Adrenal gland (tissue), 12 donors: ENCODE measurements around the gene STAB2. TPM values are rescaled to one million over a fixed set of nuclear protein-coding genes. Genes with fewer than 3 reads are reported as not detected.
"Not testable (repeated sequence)": the region's sequence is repeated elsewhere in the genome, so short reads cannot be mapped to it uniquely, and the experiment has no call there.

Source experiments
- DNase-seq, 7 donors: peaks; one replicate each; pipeline ENCODE4 v3.0.0-alpha.2; 2019 to 2020
- H3K27ac ChIP-seq, 5 donors: fragments of 200-600 bp; sonication (generic) in 4 of 5; 1 replicate in 3 of 5; 2 replicates in 2 of 5; pipeline versions ENCODE4 v1.5.1 to v1.8.0; 2016 to 2020; ENCODE audit warnings: mild to moderate bottlenecking in 1 of 5
- H3K27me3 ChIP-seq: fragments of 200-600 bp; 2 replicates; pipeline ENCODE4 v1.8.0; 2021
- H3K36me3 ChIP-seq, 2 donors: fragments of 200-600 bp; replicated peaks in 1 of 2; 1 replicate in 1 of 2; 2 replicates in 1 of 2; pipeline versions ENCODE4 v1.5.1 to v1.8.0; 2018 to 2022
- H3K4me1 ChIP-seq, 2 donors: fragments of 200-600 bp; replicated peaks in 1 of 2; 1 replicate in 1 of 2; 2 replicates in 1 of 2; pipeline versions ENCODE4 v1.5.1 to v1.8.0; 2018 to 2021
- H3K4me3 ChIP-seq, 4 donors: fragments of 200-600 bp; sonication (generic) in 3 of 4; one replicate each; pipeline ENCODE4 v1.5.1; 2016 to 2018
- H3K9me3 ChIP-seq, 3 donors: fragments of 200-600 bp; sonication (generic) in 1 of 3; replicated peaks in 1 of 3; 1 replicate in 2 of 3; 2 replicates in 1 of 3; pipeline versions ENCODE4 v1.5.1 to v1.8.0; 2016 to 2021
- POLR2A ChIP-seq, 2 donors: fragments of 450-650 bp; IDR thresholded peaks; one replicate each; pipeline ENCODE4 v1.6.1; 2017; ENCODE audit warnings: antibody characterized with exemption in 2 of 2, mild to moderate bottlenecking in 2 of 2, moderate library complexity in 1 of 2
- WGBS, 4 donors: extraction: QIAGEN DNeasy Blood & Tissue Kit in 2 of 4; methylation state at CpG; one replicate each; pipeline versions ENCODE4 v1.1.5 to v1.1.7; 2013 to 2017; 5-methylcytosine and 5-hydroxymethylcytosine counted together
- intact Hi-C, 2 donors: fragments of 100-400 bp; cut with DNase I; formaldehyde crosslinking; loops; one replicate each; pipeline versions ENCODE4 v1.14.1 to v1.15.0; 2022 to 2023
- polyA plus RNA-seq, 3 donors: library from polyadenylated mRNA; stranded (reverse); fragments of 200-250 nt in 2 of 3; fragments of 350-450 nt in 1 of 3; fragmentation: Illumina TruSeq in 1 of 3; extraction: RNeasy Lipid Tissue Mini Kit (QIAGEN cat#74804) in 1 of 3; gene quantifications; one replicate each; pipeline ENCODE4 v1.2.3, GENCODE V29; 2013 to 2014
- total RNA-seq, 9 donors: library from RNA; depleted of rRNA in 4 of 9; stranded (reverse); fragments of >200 nt in 4 of 9; fragments of 120-200 nt in 1 of 9; fragmentation: NEBNext Ultra II Directional in 1 of 9; extraction: Animal tissue kit (Norgen Biotek cat#: 25700) in 1 of 9; gene quantifications; one replicate each; pipeline versions ENCODE4 v1.1.0 to v1.2.4, GENCODE V29; 2013 to 2023
- TF ChIP-seq, protein P1 (sequence below), 6 experiments: fragments of 450-650 bp in 4 of 6; fragments of 200-600 bp in 2 of 6; sonication (generic) in 1 of 6; IDR thresholded peaks; 1 replicate in 5 of 6; 2 replicates in 1 of 6; pipeline versions ENCODE4 v1.5.1 to v1.8.0; 2016 to 2021; ENCODE audit warnings: antibody characterized with exemption in 6 of 6, mild to moderate bottlenecking in 2 of 6, moderate library complexity in 1 of 6
- donor health status: healthy with polysubstance abuse.
- donor health status: Bipolar disorder and iron deficiency.
- donor health status: DM: yes; HTN: yes; CAD: no.
- donor health status: DM: no; HTN: no; CAD: no.
- donor health status: DM: no; HTN: no; CAD: no.
- donor health status: DM: yes; HTN: yes; CAD: no.

The STAB2 gene
- total and polyA plus RNA-seq, 12 donors = 0.02 to 2.1 (median 0.27) TPM; not detected in 1

DNA sequence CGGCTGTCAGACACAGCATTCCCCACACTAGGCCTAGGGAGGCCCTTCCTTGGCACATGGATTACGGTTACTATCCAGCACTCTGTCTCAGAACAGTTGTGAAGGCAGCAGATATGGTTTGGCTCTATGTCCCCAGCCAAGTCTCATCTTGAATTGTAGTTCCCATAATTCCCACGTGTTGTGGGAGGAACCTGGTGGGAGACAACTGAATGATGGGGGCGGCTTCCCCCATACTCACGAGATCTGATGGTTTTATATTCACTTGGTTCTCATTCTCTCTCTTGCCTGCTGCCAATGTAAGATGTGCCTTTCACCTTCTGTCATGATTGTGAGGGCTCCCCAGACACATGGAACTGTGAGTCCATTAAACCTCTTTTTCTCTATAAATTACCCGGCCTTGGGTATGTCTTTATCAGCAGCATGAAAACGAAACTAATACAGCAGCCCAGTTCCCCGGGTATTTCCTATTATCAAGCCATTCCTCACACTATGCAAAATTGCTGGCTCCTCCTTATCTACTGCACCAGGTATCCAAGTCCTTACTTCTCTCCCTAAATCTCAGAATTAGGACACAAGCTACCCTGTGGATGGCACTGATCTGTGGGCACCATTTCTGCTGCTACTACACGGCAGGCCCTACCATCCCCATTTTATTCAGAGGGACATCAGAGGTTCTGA lies 220.6 kb downstream of the STAB2 start:
- TF ChIP-seq POLR2A (IDR thresholded peaks at IDR 0.05) = no peak
- TF ChIP-seq, protein P1, sequence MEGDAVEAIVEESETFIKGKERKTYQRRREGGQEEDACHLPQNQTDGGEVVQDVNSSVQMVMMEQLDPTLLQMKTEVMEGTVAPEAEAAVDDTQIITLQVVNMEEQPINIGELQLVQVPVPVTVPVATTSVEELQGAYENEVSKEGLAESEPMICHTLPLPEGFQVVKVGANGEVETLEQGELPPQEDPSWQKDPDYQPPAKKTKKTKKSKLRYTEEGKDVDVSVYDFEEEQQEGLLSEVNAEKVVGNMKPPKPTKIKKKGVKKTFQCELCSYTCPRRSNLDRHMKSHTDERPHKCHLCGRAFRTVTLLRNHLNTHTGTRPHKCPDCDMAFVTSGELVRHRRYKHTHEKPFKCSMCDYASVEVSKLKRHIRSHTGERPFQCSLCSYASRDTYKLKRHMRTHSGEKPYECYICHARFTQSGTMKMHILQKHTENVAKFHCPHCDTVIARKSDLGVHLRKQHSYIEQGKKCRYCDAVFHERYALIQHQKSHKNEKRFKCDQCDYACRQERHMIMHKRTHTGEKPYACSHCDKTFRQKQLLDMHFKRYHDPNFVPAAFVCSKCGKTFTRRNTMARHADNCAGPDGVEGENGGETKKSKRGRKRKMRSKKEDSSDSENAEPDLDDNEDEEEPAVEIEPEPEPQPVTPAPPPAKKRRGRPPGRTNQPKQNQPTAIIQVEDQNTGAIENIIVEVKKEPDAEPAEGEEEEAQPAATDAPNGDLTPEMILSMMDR (IDR thresholded peaks at IDR 0.05) = no peak
- intact Hi-C loops = no loop called here
- Histone ChIP-seq H3K4me3 (no peak overlapping the region), H3K4me1 (peaks cover 14 to 39% of the 10 kb centered on the region in 2 donors), H3K27me3 (no peaks in the 10 kb centered on the region), H3K27ac (no peak overlapping the region), H3K36me3 (no peaks in the 10 kb centered on the region), H3K9me3 (no peaks in the 10 kb centered on the region)
- DNase-seq = no peak
- WGBS, 4 donors = 72 to 79% (median 77%) methylated on average over 9 of the region's 9 CpGs

DNA sequence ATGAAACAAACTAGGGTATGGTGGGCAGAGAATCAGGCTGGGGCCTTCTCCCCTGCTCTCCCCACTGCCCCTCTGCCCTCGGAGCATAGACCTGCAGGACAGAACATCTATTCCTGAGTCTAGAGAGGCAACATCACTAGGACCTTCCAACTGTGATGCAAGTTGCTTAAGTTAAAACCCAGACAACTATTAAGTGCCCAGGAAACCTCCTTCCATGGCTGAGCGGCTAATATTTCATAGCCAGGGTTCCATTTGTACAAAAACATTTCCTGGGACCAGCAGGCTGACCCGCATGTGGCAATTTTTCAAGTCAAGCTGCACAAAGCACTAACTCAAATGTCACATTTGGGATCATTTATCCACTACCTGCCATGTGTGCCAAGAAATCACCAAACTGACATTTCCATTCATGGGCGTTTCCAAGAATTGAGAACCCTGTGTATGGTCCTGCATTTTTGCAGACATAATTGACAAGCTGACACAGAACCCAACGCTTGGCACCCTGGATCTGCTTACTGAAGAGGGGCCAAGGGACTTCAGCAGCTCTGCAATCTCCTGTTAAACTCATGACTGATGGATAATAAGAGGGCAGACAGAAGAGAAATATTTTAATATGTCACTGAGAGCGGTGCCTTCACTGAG lies 221.3 kb downstream of the STAB2 start:
- intact Hi-C loops = no loop called here
- Histone ChIP-seq H3K36me3 (no peaks in the 10 kb centered on the region), H3K4me3 (no peak overlapping the region), H3K27ac (no peak overlapping the region), H3K4me1 (peaks cover 14 to 41% of the 10 kb centered on the region in 2 donors), H3K27me3 (no peaks in the 10 kb centered on the region), H3K9me3 (no peaks in the 10 kb centered on the region)
- no peak for TF ChIP-seq POLR2A (IDR thresholded peaks at IDR 0.05)
- TF ChIP-seq, protein P1 (IDR thresholded peaks at IDR 0.05) = no peak
- no peak for DNase-seq
- WGBS, 4 donors = 68 to 80% (median 77%) methylated on average over 3 to 6 of the region's 6 CpGs

DNA sequence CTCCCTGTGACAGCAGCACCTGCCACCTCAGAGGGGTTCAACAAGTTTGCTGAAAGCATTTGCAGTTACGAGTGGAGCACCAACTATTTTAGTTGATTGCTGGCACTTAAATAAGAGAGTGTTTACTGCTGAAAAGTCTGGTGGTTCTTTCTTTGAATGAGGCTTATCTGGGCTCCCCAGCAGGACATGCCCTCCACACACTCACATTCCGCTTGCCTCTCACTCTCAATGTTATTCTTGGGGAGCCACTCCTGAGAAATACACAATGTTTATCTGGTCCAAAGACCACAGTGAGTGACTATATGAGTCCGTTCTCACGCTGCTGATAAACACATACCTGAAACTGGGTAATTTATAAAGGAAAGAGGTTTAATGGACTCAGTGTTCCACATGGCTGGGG lies 222.1 kb downstream of the STAB2 start:
- DNase-seq = no peak
- H3K9me3 ChIP-seq = no peaks in the 10 kb centered on the region
- H3K36me3 ChIP-seq = no peaks in the 10 kb centered on the region
- no peaks in the 10 kb centered on the region for H3K27me3 ChIP-seq
- no peak overlapping the region for H3K4me3 ChIP-seq
- WGBS, 4 donors = 94 to 96% (median 95%) methylated on average over 4 of the region's 4 CpGs
- no peak overlapping the region for H3K27ac ChIP-seq
- intact Hi-C loops = no loop called here
- peaks cover 20 to 46% of the 10 kb centered on the region in 2 donors for H3K4me1 ChIP-seq
- TF ChIP-seq POLR2A (IDR thresholded peaks at IDR 0.05) = no peak
- TF ChIP-seq, protein P1 (IDR thresholded peaks at IDR 0.05) = no peak

DNA sequence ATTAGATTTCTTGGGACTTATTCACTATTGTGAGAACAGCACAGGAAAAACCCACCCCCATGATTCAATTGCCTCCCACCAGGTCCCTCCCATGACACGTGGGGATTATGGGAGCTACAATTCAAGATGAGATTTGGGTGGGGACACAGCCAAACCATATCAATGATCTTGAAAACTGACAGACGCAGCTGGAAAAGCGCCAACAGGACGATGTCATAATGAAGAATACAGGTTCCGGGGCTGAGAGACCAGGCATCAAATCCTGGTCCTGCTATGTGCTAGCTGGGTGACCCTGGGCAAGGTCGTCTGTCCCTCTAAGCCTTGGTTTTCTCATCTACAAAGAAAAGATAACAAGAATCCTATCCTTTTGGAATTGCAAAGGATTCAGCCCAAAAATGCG lies 222.6 kb downstream of the STAB2 start:
- H3K27me3 ChIP-seq, H3K27ac ChIP-seq, H3K4me3 ChIP-seq, H3K9me3 ChIP-seq, intact Hi-C loops, H3K36me3 ChIP-seq, DNase-seq: not testable (repeated sequence)
- 67 to 84% (median 79%) methylated on average over 7 of the region's 7 CpGs for WGBS, 4 donors
- H3K4me1 ChIP-seq = peaks cover 24 to 46% of the 10 kb centered on the region in 2 donors
